Stimulated activated naive CD4-positive, alpha-beta T cell treated with Interleukin-2 at 50 U/mL for 16 hours (primary cell): ENCODE measurements around the gene SIGLEC12.
"Not testable (repeated sequence)": the region's sequence is repeated elsewhere in the genome, so short reads cannot be mapped to it uniquely, and the experiment has no call there.

Experiments
- DNase-seq: peaks from one replicate; lab custom pipeline; 2025; lab: John Stamatoyannopoulos, UW

The SIGLEC12 gene

GRCh38 chr19:51457351-51458013 is 44.1 kb downstream of the SIGLEC12 start:
- no peak for DNase-seq

GRCh38 chr19:51456541-51457290 is 44.9 kb downstream of the SIGLEC12 start:
- no peak for DNase-seq

DNA sequence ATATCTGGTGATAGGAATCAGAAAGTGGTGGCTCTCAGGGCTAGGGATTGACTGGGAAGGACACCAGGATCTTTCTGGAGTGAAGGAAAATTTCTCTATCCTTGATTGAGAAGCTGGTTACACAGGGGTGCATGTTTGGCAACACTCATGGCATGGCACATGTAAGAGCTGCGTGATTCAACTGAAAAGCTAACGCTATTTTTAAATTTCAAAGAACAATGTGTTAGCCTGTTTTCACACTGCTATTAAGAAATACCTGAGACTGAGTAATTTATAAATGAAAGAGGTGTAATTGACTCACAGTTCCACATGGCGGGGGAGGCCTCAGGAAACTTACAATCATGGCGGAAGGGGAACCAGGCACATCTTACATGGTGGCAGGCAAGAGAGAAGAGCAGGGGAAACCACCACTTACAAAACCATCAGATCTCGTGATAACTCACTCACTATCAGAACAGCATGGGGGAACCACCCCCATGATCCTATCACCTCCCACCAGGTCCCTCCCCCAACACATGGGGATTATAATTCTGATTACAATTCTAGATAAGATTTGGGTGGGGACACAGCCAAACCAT is 50.8 kb downstream of the SIGLEC12 start:
- DNase-seq, result peak; percentile 34

- DNase-seq, result peak; percentile 42
These were observed 53.1 kb downstream of the SIGLEC12 start for GRCh38 chr19:51448411-51449016.

DNA sequence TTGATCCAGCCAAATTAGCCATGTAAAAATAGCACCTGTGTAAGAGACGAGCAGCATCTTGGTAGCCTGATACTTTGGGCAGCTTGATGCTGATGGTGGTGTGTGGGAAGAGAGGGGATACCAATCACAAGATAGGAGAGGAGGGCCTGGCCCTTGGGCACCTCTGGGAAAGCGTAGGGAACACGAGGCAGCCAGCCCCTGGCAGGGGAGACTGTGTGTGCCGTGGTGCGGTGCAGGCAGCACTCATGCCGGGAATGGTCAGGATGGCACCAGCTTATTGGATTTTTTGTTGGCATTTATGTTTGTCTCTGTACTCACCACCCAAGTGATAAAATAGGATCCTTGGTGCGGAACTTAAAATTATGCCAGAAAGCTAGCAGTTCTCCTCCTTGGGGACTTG is 53.6 kb downstream of the SIGLEC12 start:
- no peak for DNase-seq

DNA sequence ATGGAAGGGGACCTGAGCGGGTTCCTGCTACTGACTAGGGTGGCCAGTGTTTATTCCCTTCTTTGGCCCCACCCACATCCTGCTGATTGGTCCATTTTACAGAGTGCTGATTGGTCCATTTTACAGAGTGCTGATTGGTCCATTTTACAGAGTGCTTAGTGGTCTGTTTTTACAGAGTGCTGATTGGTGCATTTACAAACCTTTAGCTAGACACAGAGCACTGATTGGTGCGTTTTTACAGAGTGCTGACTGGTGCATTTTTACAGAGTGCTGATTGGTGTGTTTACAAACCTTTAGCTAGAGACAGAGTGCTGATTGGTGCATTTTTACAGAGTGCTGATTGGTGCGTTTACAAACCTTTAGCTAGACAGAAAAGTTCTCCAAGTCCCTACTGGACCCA is 54.1 kb downstream of the SIGLEC12 start:
- not testable (repeated sequence) for DNase-seq

GRCh38 chr19:51441410-51442390 is 59.9 kb downstream of the SIGLEC12 start:
- peak; percentile 88 for DNase-seq
